Measurements from ENCODE around the gene LRIG1. TPM values are rescaled to one million over a fixed set of nuclear protein-coding genes. Genes with fewer than 3 reads are reported as not detected.
A peak's percentile ranks its signal among the peaks of the same experiment; 100 is the strongest.

LRIG1 gene
- total and polyA plus RNA-seq, 7 donors: 4.2 to 226 (median 150) TPM

DNA sequence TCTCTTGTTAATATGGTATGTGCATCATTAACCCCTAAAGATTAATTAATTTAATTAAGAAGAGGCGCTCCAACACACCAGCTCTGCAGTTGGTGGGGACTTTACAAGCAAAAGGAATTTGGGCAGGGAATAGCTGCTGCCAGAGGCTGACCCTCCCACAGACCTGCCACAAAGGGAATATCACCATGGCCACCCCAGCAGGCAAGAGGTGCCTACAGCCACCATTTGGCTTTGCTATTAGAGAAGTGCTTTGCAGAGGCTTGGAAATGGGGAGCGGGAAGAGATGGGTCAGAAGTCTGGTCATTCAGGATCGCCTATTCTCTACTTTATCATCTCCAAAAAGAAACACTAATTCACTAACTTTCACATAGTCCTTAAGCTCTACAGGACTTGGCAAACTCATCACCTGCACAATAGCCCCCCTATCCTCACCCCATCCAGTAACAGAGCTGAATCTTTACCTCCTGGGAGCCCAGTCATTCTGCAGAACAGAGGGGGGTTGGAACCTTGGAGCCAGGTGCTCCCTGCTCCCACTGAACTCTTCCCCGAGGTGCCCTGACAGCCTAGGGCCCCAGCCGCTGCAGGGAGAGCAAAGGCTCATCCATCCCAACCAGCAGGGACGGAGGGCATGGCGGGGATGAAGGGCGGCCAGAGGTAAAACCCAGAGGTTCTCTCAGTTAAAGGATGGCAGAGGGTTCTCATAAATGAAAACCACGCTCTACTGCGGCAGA lies 29.7 kb downstream of the LRIG1 start:
- TF ChIP-seq, protein P1, sequence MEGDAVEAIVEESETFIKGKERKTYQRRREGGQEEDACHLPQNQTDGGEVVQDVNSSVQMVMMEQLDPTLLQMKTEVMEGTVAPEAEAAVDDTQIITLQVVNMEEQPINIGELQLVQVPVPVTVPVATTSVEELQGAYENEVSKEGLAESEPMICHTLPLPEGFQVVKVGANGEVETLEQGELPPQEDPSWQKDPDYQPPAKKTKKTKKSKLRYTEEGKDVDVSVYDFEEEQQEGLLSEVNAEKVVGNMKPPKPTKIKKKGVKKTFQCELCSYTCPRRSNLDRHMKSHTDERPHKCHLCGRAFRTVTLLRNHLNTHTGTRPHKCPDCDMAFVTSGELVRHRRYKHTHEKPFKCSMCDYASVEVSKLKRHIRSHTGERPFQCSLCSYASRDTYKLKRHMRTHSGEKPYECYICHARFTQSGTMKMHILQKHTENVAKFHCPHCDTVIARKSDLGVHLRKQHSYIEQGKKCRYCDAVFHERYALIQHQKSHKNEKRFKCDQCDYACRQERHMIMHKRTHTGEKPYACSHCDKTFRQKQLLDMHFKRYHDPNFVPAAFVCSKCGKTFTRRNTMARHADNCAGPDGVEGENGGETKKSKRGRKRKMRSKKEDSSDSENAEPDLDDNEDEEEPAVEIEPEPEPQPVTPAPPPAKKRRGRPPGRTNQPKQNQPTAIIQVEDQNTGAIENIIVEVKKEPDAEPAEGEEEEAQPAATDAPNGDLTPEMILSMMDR (IDR thresholded peaks at IDR 0.05): no peak
- TF ChIP-seq POLR2A (IDR thresholded peaks at IDR 0.05) (no peak), POLR2AphosphoS5 (IDR thresholded peaks at IDR 0.05) (no peak), EP300 (IDR thresholded peaks at IDR 0.05) (no peak)
- no peaks in the 10 kb centered on the region for H3K9me3 ChIP-seq
- H3K36me3 ChIP-seq: no peaks in the 10 kb centered on the region
- peaks cover 0 to 96% (median 89%) of the 10 kb centered on the region in 4 donors for H3K4me1 ChIP-seq
- H3K27ac ChIP-seq: peak overlapping the region in 3 of 4 donors; percentile 90 to 95 (median 92)
- no peak overlapping the region for H3K4me3 ChIP-seq
- WGBS, 2 donors: 92 to 94% methylated on average over 10 of the region's 10 CpGs
- H3K27me3 ChIP-seq: no peaks in the 10 kb centered on the region
- no peak for DNase-seq
- intact Hi-C loops (cut with DNase I): no loop called here

DNA sequence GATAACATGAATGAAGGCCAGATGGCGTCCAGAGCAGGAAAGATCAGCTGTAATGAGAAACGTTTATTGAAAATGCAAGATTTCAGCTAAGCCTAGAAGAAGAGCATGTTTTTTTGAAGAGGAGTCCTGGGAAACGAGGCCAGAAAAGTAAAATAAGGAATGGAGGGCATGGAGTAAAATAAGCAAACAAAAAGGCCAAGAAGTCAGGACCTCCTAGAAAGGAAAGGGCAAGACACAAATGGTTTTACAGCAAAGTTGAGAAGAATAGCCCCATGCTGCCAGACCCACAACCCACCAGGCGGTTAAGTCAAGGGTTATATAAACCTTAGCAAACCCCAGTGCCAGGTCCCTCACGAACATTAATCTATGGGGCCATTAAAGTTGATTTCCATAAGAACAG lies 30.5 kb downstream of the LRIG1 start:
- H3K4me1 ChIP-seq: peaks cover 0 to 96% (median 89%) of the 10 kb centered on the region in 4 donors
- 84 to 88% methylated on average over 5 of the region's 5 CpGs for WGBS, 2 donors
- H3K27ac ChIP-seq: peak overlapping the region in 2 of 4 donors; percentile 90 to 95
- no peak overlapping the region for H3K4me3 ChIP-seq
- intact Hi-C loops (cut with DNase I): no loop called here
- TF ChIP-seq, protein P1 (IDR thresholded peaks at IDR 0.05): no peak
- no peak for TF ChIP-seq POLR2A (IDR thresholded peaks at IDR 0.05)
- TF ChIP-seq POLR2AphosphoS5 (IDR thresholded peaks at IDR 0.05): no peak
- no peaks in the 10 kb centered on the region for H3K27me3 ChIP-seq
- no peaks in the 10 kb centered on the region for H3K9me3 ChIP-seq
- no peak for DNase-seq
- H3K36me3 ChIP-seq: no peaks in the 10 kb centered on the region

DNA sequence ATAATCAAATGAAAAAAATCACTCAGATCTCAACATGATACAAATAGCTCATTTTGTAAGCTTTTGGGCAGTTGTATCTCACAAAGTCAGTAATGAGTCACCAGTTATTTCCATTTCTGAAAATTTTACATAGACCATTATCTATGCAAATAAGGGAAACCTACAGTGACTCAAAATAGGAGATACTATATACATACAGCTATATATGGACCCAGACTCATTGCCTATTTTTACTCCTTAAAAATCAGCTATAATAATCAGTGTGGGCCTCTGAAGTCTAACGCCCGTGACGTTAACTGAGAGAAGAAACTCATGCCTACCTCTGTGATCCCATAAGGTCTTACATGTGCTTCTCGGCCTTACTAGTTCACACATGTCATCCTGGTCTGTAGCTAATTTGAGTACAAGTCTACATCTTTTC lies 31.6 kb downstream of the LRIG1 start:
- TF ChIP-seq POLR2AphosphoS5 (IDR thresholded peaks at IDR 0.05) (no peak), POLR2A (IDR thresholded peaks at IDR 0.05) (no peak), EP300 (IDR thresholded peaks at IDR 0.05) (no peak)
- TF ChIP-seq, protein P1 (IDR thresholded peaks at IDR 0.05): no peak
- peaks cover 0 to 96% (median 89%) of the 10 kb centered on the region in 4 donors for H3K4me1 ChIP-seq
- no peaks in the 10 kb centered on the region for H3K36me3 ChIP-seq
- H3K27me3 ChIP-seq: no peaks in the 10 kb centered on the region
- peak overlapping the region in 3 of 4 donors; percentile 6 to 95 (median 90) for H3K27ac ChIP-seq
- intact Hi-C loops (cut with DNase I): no loop called here
- H3K4me3 ChIP-seq: no peak overlapping the region
- H3K9me3 ChIP-seq: no peaks in the 10 kb centered on the region
- DNase-seq: no peak
- WGBS, 2 donors: 78 to 84% methylated on average over 4 of the region's 4 CpGs

DNA sequence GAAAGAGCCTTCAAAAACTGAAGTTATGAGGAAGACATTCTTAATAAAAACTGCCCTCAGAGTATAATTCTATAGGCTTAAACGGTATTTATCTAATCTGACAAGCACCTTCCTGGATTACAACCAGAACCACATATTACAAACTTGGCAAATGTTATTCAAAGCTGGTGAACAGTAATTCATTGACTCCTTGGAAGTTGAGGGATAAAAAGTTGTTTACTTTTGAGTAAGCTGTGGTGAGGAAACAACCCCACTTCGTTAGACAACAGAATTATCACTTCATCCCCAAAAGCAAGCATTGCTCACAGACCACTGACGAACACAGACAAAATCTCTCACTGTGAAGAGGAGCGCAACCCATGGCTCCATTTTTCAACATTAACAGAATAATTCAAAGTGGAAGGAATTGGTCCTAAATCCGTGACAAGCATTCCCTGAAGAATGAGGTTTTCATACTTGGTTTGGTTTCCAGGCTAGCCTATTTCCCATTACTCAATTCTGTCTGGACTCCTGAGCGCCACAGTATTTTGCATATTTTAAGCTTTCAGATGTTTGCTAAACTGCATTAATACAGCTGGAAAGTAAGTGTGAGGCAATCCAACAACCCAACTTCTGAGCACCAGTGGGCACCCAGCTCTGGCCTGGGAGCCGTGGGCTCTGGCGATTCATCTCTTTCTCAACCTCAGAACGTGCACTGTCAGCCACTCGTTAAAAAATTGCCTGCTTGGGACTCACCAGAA lies 32.7 kb downstream of the LRIG1 start:
- intact Hi-C loops (cut with DNase I): no loop called here
- TF ChIP-seq, protein P1 (IDR thresholded peaks at IDR 0.05): no peak
- no peak for TF ChIP-seq POLR2AphosphoS5 (IDR thresholded peaks at IDR 0.05)
- no peak for TF ChIP-seq EP300 (IDR thresholded peaks at IDR 0.05)
- TF ChIP-seq POLR2A (IDR thresholded peaks at IDR 0.05): no peak
- Histone ChIP-seq H3K9me3 (no peaks in the 10 kb centered on the region), H3K4me3 (no peak overlapping the region), H3K27me3 (no peaks in the 10 kb centered on the region), H3K27ac (peak overlapping the region in 3 of 4 donors; percentile 10 to 95 (median 90)), H3K4me1 (peaks cover 0 to 96% (median 89%) of the 10 kb centered on the region in 4 donors), H3K36me3 (no peaks in the 10 kb centered on the region)
- DNase-seq: no peak
- WGBS, 2 donors: 63 to 67% methylated on average over 10 of the region's 10 CpGs

Data from sigmoid colon (tissue), 7 donors.